ENCODE measurements around the gene NAT14. TPM values are rescaled to one million over a fixed set of nuclear protein-coding genes. Genes with fewer than 3 reads are reported as not detected.

The NAT14 gene
- total RNA-seq, 2 donors from 2014 or later, result 51.3 to 67.1 TPM

- peak; percentile 67 for DNase-seq
- Histone ChIP-seq H3K9ac (ENCODE audit: extremely low read depth, low read length, poor library complexity, severe bottlenecking) (no peak overlapping the region), H3K9me3 (ENCODE audit: control insufficient read depth, low read length) (no peaks in the 10 kb centered on the region), H3K27ac (ENCODE audit: low read depth, low read length) (no peak overlapping the region), H3K36me3 (ENCODE audit: control insufficient read depth, insufficient read depth, low read length) (no peaks in the 10 kb centered on the region), H3K27me3 (ENCODE audit: control insufficient read depth, insufficient read depth, low read length, poor library complexity, severe bottlenecking) (peaks cover 71% of the 10 kb centered on the region), H3K4me1 (ENCODE audit: control insufficient read depth, insufficient read depth, low read length) (no peaks in the 10 kb centered on the region), H3K4me3 (ENCODE audit: low read length) (no peak overlapping the region)
- Mint-ChIP-seq H3K27me3 (ENCODE audit: insufficient read depth) (peaks cover 35% of the 10 kb centered on the region), H3K36me3 (ENCODE audit: low read depth) (peaks cover 14% of the 10 kb centered on the region), H3K4me1 (peaks cover 3% of the 10 kb centered on the region), H3K27ac (no peak overlapping the region), H3K4me3 (peak overlapping the region; percentile 46), H3K9me3 (no peaks in the 10 kb centered on the region)
- whole genome bisulfite sequencing, 2 experiments (ENCODE audit: insufficient coverage in 1 of 2, insufficient read length in 1 of 2), result 1 to 2% methylated on average over 24 to 77 of the region's 80 CpGs
- TF ChIP-seq CTCF (conservative IDR thresholded peaks at IDR 0.05), result no peak
Measured at GRCh38 chr19:55451163-55451964, 33.6 kb upstream of the NAT14 start.

GRCh38 chr19:55451965-55452748 is 32.8 kb upstream of the NAT14 start:
- Histone ChIP-seq H3K4me1 (ENCODE audit: control insufficient read depth, insufficient read depth, low read length) (no peaks in the 10 kb centered on the region), H3K4me3 (ENCODE audit: low read length) (no peak overlapping the region), H3K9ac (ENCODE audit: extremely low read depth, low read length, poor library complexity, severe bottlenecking) (no peak overlapping the region), H3K9me3 (ENCODE audit: control insufficient read depth, low read length) (no peaks in the 10 kb centered on the region), H3K36me3 (ENCODE audit: control insufficient read depth, insufficient read depth, low read length) (no peaks in the 10 kb centered on the region), H3K27ac (ENCODE audit: low read depth, low read length) (no peak overlapping the region), H3K27me3 (ENCODE audit: control insufficient read depth, insufficient read depth, low read length, poor library complexity, severe bottlenecking) (peaks cover 63% of the 10 kb centered on the region)
- 8 to 9% methylated on average over 12 to 57 of the region's 57 CpGs for WGBS, 2 experiments (ENCODE audit: insufficient coverage in 1 of 2, insufficient read length in 1 of 2)
- Mint-ChIP-seq H3K27ac (no peak overlapping the region), H3K27me3 (ENCODE audit: insufficient read depth) (peaks cover 35% of the 10 kb centered on the region), H3K36me3 (ENCODE audit: low read depth) (peaks cover 20% of the 10 kb centered on the region), H3K4me1 (peaks cover 3% of the 10 kb centered on the region), H3K9me3 (no peaks in the 10 kb centered on the region), H3K4me3 (peak overlapping the region; percentile 46)
- DNase-seq, result no peak
- no peak for TF ChIP-seq CTCF (conservative IDR thresholded peaks at IDR 0.05)

- no peak overlapping the region for H3K4me3 ChIP-seq (ENCODE audit: low read length)
- peak; percentile 96 for DNase-seq
- Mint-ChIP-seq H3K9me3 (no peaks in the 10 kb centered on the region), H3K4me1 (peaks cover 3% of the 10 kb centered on the region), H3K27ac (no peak overlapping the region), H3K36me3 (ENCODE audit: low read depth) (peaks cover 20% of the 10 kb centered on the region), H3K4me3 (no peak overlapping the region), H3K27me3 (ENCODE audit: insufficient read depth) (peaks cover 35% of the 10 kb centered on the region)
- H3K36me3 ChIP-seq (ENCODE audit: control insufficient read depth, insufficient read depth, low read length), result no peaks in the 10 kb centered on the region
- no peak overlapping the region for H3K27ac ChIP-seq (ENCODE audit: low read depth, low read length)
- H3K9ac ChIP-seq (ENCODE audit: extremely low read depth, low read length, poor library complexity, severe bottlenecking), result no peak overlapping the region
- peaks cover 56% of the 10 kb centered on the region for H3K27me3 ChIP-seq (ENCODE audit: control insufficient read depth, insufficient read depth, low read length, poor library complexity, severe bottlenecking)
- no peaks in the 10 kb centered on the region for H3K4me1 ChIP-seq (ENCODE audit: control insufficient read depth, insufficient read depth, low read length)
- WGBS, 2 experiments (ENCODE audit: insufficient coverage in 1 of 2, insufficient read length in 1 of 2), result 13% methylated on average over 5 to 33 of the region's 34 CpGs
- TF ChIP-seq CTCF (conservative IDR thresholded peaks at IDR 0.05), result peak; percentile 14
- H3K9me3 ChIP-seq (ENCODE audit: control insufficient read depth, low read length), result no peaks in the 10 kb centered on the region
Measured at GRCh38 chr19:55452749-55453346, 32.1 kb upstream of the NAT14 start.
